Naive thymus-derived CD8-positive, alpha-beta T cell (primary cell): ENCODE measurements around the gene SLC29A2. TPM values are rescaled to one million over a fixed set of nuclear protein-coding genes. Genes with fewer than 3 reads are reported as not detected.

Experiments
- ATAC-seq, 2 donors: fragments of 150-1000 bp; cut with Tn5 transposase in 1 of 2; sonication (Bioruptor Pico), chemical (Tn5 transposase) in 1 of 2; 1 replicate in 1 of 2; 2 replicates in 1 of 2; pipeline ENCODE4 v1.10.0; 2021; ENCODE audit warnings: mild to moderate bottlenecking in 2 of 2, moderate library complexity in 2 of 2
- POLR2A ChIA-PET: fragments of 350-600 bp; sonication (Branson Sonifier 250); formaldehyde crosslinking; loops from one replicate; lab custom pipeline; 2021; ENCODE audit warnings: antibody characterized with exemption; lab: Charles Lee
- DNase-seq, 10 donors: peaks; one replicate each; pipeline versions ENCODE4 v3.0.0 to v3.0.0-alpha.2; 2020 to 2022
- H3K27ac Mint-ChIP-seq, 10 donors: one replicate each; pipeline ENCODE4 v1.8.0; 2020 to 2022; ENCODE audit warnings: mild to moderate bottlenecking in 10 of 10, mixed read lengths in 10 of 10, moderate library complexity in 4 of 10, inconsistent platforms in 1 of 10
- H3K27me3 Mint-ChIP-seq, 5 donors: one replicate each; pipeline ENCODE4 v1.8.0; 2021 to 2022; ENCODE audit warnings: mixed read lengths in 5 of 5
- H3K36me3 Mint-ChIP-seq, 3 donors: one replicate each; pipeline ENCODE4 v1.8.0; 2020 to 2022; ENCODE audit warnings: mixed read lengths in 3 of 3, mild to moderate bottlenecking in 2 of 3, inconsistent platforms in 1 of 3
- H3K4me1 Mint-ChIP-seq, 4 donors: one replicate each; pipeline ENCODE4 v1.8.0; 2021 to 2022; ENCODE audit warnings: mixed read lengths in 4 of 4
- H3K4me3 Mint-ChIP-seq, 10 donors: one replicate each; pipeline ENCODE4 v1.8.0; 2020 to 2022; ENCODE audit warnings: mild to moderate bottlenecking in 10 of 10, mixed read lengths in 10 of 10, moderate library complexity in 6 of 10, inconsistent platforms in 1 of 10
- H3K9me3 Mint-ChIP-seq, 9 donors: one replicate each; pipeline ENCODE4 v1.8.0; 2020 to 2022; ENCODE audit warnings: mixed read lengths in 9 of 9, mild to moderate bottlenecking in 3 of 9, inconsistent platforms in 1 of 9, moderate library complexity in 1 of 9
- polyA plus RNA-seq, 3 donors: library from polyadenylated mRNA; unstranded; fragments of 300-500 nt; fragmentation: Illumina TruSeq; gene quantifications; one replicate each; pipeline ENCODE4 v1.2.3, GENCODE V29; 2021
- total RNA-seq, 8 experiments: library from RNA in 2 of 8; stranded (reverse) in 2 of 8; gene quantifications; one replicate each; pipeline ENCODE4 v1.2.3 and lab custom pipeline; 2021 to 2026

SLC29A2 gene
- total and polyA plus RNA-seq, 5 experiments from 2014 or later: 1.4 to 13.9 (median 3.9) TPM

DNA sequence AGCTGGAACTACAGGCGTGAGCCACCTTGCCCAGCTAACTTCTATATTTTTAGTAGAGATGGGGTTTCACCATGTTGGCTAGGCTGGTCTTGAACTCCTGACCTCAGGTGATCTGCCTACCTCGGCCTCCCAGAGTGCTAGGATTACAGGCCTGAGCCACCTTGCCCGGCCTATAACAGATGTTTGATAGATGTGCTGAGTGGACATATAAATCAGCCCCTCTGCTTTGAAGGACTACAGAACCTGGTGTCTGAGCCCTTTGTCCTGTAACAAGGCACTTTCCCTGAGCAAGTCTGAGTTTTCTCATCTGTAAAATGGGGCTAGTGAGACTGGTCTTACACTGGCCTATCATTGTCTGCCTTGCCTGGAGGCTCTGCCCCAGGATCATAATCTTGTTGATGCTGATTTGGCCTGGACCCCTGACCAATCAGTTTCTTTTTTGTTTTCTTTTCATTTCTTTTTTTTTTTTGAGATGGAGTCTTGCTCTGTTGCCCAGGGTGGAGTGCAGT lies 42.3 kb downstream of the SLC29A2 start:
- Mint-ChIP-seq H3K27ac (peak overlapping the region in 9 of 10 donors; percentile 7 to 95 (median 88)), H3K4me3 (peak overlapping the region in 1 of 10 donors; percentile 78), H3K36me3 (no peaks in the 10 kb centered on the region), H3K9me3 (no peaks in the 10 kb centered on the region), H3K27me3 (no peaks in the 10 kb centered on the region), H3K4me1 (peaks cover 19 to 41% (median 40%) of the 10 kb centered on the region in 4 donors)
- POLR2A ChIA-PET: interaction anchor here (0.8 to 5.1 kb wide), 5 partner anchors 12 to 57 kb away, joined by 3 to 45 read pairs (median 9); partner anchors contain the start of genes BRMS1 and CD248
- ATAC-seq (no peak), DNase-seq (no peak)

- POLR2A ChIA-PET: interaction anchor here (0.9 to 5.1 kb wide), 3 partner anchors 12 to 17 kb away, joined by 4 to 45 read pairs (median 13); partner anchors contain the start of genes BRMS1 and CD248
These were observed 43.0 kb downstream of the SLC29A2 start for GRCh38 chr11:66328302-66329144.

GRCh38 chr11:66328031-66328301 lies 43.6 kb downstream of the SLC29A2 start:
- peaks cover 31 to 53% (median 50%) of the 10 kb centered on the region in 4 donors for H3K4me1 Mint-ChIP-seq
- no peaks in the 10 kb centered on the region for H3K27me3 Mint-ChIP-seq
- peak overlapping the region in 6 of 10 donors; percentile 20 to 88 (median 68) for H3K4me3 Mint-ChIP-seq
- H3K27ac Mint-ChIP-seq: peak overlapping the region; percentile 85 to 95 (median 91)
- no peaks in the 10 kb centered on the region for H3K9me3 Mint-ChIP-seq
- ATAC-seq: peak; percentile 41 to 60
- POLR2A ChIA-PET: interaction anchor here (5.1 kb wide), 1 partner anchor 16 kb away, joined by 45 read pairs; no protein-coding TSS in a partner anchor
- DNase-seq: peak in 3 of 10 donors; percentile 31 to 80 (median 41)
- H3K36me3 Mint-ChIP-seq: no peaks in the 10 kb centered on the region

More at GRCh38 chr11:66328302-66329144, 43.0 kb downstream of the SLC29A2 start:
- Mint-ChIP-seq H3K36me3 (no peaks in the 10 kb centered on the region), H3K9me3 (no peaks in the 10 kb centered on the region), H3K27me3 (no peaks in the 10 kb centered on the region), H3K27ac (peak overlapping the region; percentile 85 to 95 (median 91)), H3K4me1 (peaks cover 25 to 48% (median 44%) of the 10 kb centered on the region in 4 donors), H3K4me3 (peak overlapping the region; percentile 20 to 88 (median 70))
- ATAC-seq (peak; percentile 88 to 89), DNase-seq (peak; percentile 70 to 90 (median 80))

DNA sequence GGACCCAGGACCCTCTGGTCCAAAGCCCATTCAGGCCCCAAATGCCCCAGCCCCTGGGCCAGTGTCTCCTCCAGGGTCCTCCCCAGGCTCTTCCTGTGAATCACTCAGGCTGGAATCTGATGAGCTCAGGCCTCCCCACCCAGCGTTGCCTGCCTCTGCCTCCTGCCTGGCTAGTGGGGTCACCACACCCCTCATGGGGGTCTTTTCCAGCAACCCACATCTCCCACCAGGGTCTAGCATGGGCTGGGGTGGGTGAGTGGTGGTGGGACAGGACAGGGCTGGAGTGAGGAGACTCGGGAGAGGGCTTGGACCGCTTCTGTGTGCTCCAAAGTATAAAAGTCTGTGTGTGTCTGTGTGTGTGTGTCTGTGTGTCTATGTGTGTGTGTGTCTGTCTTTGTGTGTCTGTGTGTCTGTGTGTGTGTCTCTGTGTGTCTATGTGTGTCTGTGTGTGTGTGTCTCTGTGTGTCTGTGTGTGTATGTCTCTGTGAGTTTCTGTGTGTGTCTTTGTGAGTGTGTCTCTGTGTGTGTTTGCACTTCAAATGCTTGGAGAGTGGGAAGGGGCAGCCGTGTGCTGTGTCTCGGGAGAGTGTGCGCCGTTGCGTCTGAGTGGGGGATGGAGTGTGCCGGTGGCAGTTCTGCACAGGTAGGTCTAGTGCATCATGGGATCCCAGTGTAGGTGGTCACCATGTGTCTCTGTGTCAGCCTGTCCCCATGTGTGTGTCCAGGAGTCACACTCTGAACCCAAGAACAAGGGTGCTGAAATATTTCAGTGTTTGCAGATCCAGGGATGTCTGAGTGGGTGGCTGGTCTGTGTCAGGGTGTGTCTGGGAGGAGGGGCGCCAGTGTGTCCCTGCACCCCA lies 44.2 kb downstream of the SLC29A2 start:
- ATAC-seq (no peak), DNase-seq (no peak)
- no peaks in the 10 kb centered on the region for H3K27me3 Mint-ChIP-seq
- no peaks in the 10 kb centered on the region for H3K36me3 Mint-ChIP-seq
- peaks cover 33 to 59% (median 53%) of the 10 kb centered on the region in 4 donors for H3K4me1 Mint-ChIP-seq
- H3K27ac Mint-ChIP-seq: peak overlapping the region; percentile 85 to 95 (median 91)
- no peaks in the 10 kb centered on the region for H3K9me3 Mint-ChIP-seq
- POLR2A ChIA-PET: interaction anchor here (0.7 to 4.0 kb wide), 4 partner anchors 12 to 45 kb away, joined by 3 to 126 read pairs (median 4); partner anchors contain the start of genes CD248 and SLC29A2
- peak overlapping the region in 9 of 10 donors; percentile 20 to 88 (median 61) for H3K4me3 Mint-ChIP-seq

DNA sequence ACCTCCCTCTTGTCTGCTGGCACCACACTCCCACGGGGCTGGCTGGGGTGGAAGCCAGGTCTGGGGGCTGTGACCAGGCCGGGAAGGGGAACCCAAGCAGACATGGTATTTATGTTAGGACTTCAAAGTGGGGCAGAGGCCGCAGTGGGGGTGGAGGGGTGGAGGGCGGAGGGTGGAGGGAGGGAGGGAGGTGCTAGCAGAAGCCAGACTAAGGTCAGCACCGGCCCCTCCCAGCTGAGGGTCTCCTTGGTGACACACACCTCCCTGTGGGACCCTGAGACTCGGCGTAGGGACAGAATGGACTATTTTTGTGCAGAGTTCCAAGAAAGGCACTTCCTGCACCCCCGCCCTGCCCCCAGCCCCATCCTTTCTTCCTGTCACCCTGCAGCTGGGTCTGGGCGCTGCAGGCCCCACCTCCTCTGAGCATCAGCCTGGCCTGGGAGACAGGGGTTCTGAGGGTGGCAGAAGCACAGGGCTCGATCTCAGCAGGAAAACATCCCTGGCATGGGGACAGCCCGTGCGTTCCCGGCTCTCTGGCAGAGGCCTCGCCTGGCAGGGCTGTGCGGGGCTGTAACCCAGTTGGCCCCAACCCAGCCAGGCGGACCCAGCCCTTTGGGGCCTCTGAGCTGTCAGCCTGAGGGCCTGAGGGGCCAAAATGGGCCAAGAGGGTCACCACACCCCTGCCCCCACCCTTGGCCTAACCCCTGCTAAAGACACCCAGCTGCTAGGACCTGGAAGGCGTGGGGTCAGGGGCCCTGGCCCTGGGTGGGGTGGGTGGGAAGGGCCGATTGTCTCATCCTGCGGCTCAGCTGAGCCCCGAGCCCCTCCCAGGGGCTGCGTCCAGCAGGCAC lies 45.1 kb downstream of the SLC29A2 start:
- POLR2A ChIA-PET: interaction anchor here (0.6 to 4.0 kb wide), 7 partner anchors 9 to 68 kb away, joined by 3 to 126 read pairs (median 3); partner anchors contain the start of genes CD248 and SLC29A2
- DNase-seq (peak in 5 of 10 donors; percentile 41 to 75 (median 45)), ATAC-seq (peak; percentile 54 to 56)
- Mint-ChIP-seq H3K4me1 (peaks cover 36 to 68% (median 60%) of the 10 kb centered on the region in 4 donors), H3K27ac (peak overlapping the region; percentile 81 to 96 (median 91)), H3K36me3 (no peaks in the 10 kb centered on the region), H3K4me3 (peak overlapping the region in 8 of 10 donors; percentile 26 to 74 (median 65)), H3K9me3 (no peaks in the 10 kb centered on the region), H3K27me3 (no peaks in the 10 kb centered on the region)

DNA sequence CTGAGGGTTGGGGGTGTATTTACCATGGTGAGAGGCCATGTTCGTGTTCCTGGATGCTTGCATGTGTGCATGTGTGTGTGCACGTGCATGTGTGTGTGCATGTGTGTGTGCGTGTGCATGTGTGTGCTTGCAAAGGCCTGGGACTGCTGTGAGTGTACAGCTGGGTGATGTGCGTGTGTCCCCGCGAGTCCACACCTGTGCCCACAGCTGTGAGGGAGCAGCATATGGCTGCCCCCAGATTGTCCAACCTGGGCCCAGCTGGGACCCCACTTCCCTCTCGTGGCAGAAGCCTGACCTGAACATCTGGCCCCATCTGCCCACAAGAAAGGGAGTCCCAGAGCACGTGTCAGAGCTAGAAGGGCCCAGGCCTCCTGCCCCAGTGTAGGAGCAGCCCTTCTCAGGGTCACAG lies 46.3 kb downstream of the SLC29A2 start:
- Mint-ChIP-seq H3K27ac (peak overlapping the region; percentile 81 to 96 (median 91)), H3K9me3 (no peaks in the 10 kb centered on the region), H3K4me3 (peak overlapping the region in 3 of 10 donors; percentile 56 to 67 (median 63)), H3K27me3 (no peaks in the 10 kb centered on the region), H3K4me1 (peaks cover 36 to 73% (median 63%) of the 10 kb centered on the region in 4 donors), H3K36me3 (no peaks in the 10 kb centered on the region)
- POLR2A ChIA-PET: interaction anchor here (0.6 to 4.0 kb wide), 4 partner anchors 10 to 1205 kb away, joined by 3 to 126 read pairs (median 4); partner anchors contain the start of genes BRMS1 and CD248
- DNase-seq (no peak), ATAC-seq (no peak)

DNA sequence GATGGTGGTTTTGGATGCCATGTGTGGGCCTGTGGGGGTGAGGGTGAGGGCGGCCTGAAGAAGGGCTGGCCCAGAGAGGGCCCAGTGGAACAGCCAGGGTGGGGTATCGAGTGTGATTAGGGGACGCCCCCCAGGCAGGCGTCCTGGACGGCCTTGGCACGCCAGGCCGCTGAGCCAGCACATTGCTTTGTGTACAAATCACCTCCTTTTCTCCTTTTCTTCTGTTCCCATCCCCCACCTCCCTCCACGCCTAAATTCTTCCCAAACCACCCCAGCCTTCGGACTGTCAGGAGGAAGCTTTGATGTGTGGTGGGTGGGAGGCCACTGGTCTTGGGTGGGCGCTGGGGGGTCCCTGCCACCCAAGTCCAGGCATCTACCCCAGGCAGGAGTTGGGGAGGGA lies 46.9 kb downstream of the SLC29A2 start:
- Mint-ChIP-seq H3K36me3 (no peaks in the 10 kb centered on the region), H3K4me1 (peaks cover 36 to 78% (median 69%) of the 10 kb centered on the region in 4 donors), H3K9me3 (peaks cover 0 to 2% (median 0%) of the 10 kb centered on the region in 9 donors), H3K27ac (peak overlapping the region in 8 of 10 donors; percentile 42 to 93 (median 78)), H3K27me3 (no peaks in the 10 kb centered on the region), H3K4me3 (peak overlapping the region in 4 of 10 donors; percentile 1 to 37 (median 16))
- ATAC-seq (no peak), DNase-seq (no peak)
- POLR2A ChIA-PET: interaction anchor here (0.6 to 4.0 kb wide), 5 partner anchors 10 to 1205 kb away, joined by 3 to 126 read pairs (median 3); partner anchors contain the start of genes BRMS1 and CD248

- ATAC-seq (no peak), DNase-seq (no peak)
- Mint-ChIP-seq H3K9me3 (peaks cover 0 to 2% (median 0%) of the 10 kb centered on the region in 9 donors), H3K27ac (peak overlapping the region in 8 of 10 donors; percentile 57 to 92 (median 72)), H3K4me3 (peak overlapping the region in 2 of 10 donors; percentile 1 to 38), H3K27me3 (no peaks in the 10 kb centered on the region), H3K36me3 (no peaks in the 10 kb centered on the region), H3K4me1 (peaks cover 42 to 83% (median 75%) of the 10 kb centered on the region in 4 donors)
- POLR2A ChIA-PET: interaction anchor here (1.0 to 4.0 kb wide), 3 partner anchors 9 to 65 kb away, joined by 3 to 126 read pairs (median 5); partner anchors contain the start of genes BRMS1 and CD248
These were observed 47.9 kb downstream of the SLC29A2 start for GRCh38 chr11:66323684-66324083.

DNA sequence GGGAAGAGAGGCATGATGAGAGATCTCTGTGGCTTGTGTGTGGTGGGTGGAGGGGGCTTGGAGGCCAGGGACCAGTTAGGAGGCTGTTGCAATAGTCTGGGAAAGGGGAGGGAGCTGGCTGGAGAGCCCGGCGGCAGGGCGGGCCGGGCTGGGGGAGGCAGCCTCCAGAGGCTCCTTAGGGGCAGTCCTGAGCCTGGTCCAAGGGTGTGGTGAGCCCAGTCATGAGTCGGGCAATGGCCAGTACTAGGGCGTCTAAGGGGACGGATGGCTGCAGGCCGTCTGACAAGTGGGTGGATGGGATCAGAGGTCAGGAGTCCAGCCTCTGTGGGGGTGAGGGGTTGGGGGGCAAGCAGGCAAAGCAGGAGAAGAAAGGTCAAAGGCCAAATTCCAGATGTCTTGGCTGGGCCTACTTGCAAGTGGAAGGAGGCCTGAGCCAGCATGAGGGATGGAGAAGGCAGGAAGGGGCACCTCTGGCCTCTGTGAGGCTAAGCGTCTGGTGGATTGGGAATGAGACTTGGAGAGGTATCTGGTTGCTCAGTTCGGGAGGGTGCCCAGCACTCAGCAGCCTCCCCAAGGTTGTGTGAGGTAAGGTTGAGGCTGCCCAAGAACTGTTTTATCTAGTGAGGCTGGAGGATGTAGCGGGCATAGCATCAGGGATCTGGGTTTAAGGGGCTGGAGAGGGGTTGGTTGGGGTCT lies 48.7 kb downstream of the SLC29A2 start:
- H3K36me3 Mint-ChIP-seq: no peaks in the 10 kb centered on the region
- peak overlapping the region in 2 of 10 donors; percentile 9 to 10 for H3K4me3 Mint-ChIP-seq
- H3K4me1 Mint-ChIP-seq: peaks cover 44 to 83% (median 75%) of the 10 kb centered on the region in 4 donors
- peaks cover 0 to 6% (median 0%) of the 10 kb centered on the region in 9 donors for H3K9me3 Mint-ChIP-seq
- peak overlapping the region; percentile 89 to 98 (median 94) for H3K27ac Mint-ChIP-seq
- DNase-seq: no peak
- POLR2A ChIA-PET: interaction anchor here (1.0 to 2.0 kb wide), 3 partner anchors 10 to 23 kb away, joined by 3 to 48 read pairs (median 4); partner anchors contain the start of gene RIN1
- H3K27me3 Mint-ChIP-seq: no peaks in the 10 kb centered on the region
- ATAC-seq: no peak

DNA sequence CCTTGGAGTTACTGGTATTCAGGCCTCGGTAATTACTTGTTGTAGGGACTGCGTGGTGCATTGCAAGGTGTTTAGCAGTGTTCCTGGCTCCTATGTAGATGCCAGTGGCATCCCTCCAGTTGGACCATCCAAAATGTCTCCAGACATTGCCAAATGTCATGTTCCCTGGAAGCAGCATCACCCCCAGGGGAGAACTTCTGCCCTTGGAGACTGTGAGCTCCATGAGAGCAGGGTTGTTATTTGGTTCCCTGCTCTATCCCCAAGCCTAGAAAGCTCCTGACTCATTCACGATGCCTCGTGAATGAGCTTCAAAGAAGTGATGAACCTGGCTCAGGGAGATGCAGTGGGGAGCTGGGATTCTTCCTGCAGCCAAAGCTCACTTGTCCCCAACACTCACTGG lies 50.0 kb downstream of the SLC29A2 start:
- Mint-ChIP-seq H3K4me1 (peaks cover 36 to 78% (median 71%) of the 10 kb centered on the region in 4 donors), H3K27me3 (no peaks in the 10 kb centered on the region), H3K9me3 (peaks cover 0 to 6% (median 0%) of the 10 kb centered on the region in 9 donors), H3K4me3 (no peak overlapping the region), H3K27ac (peak overlapping the region in 7 of 10 donors; percentile 31 to 96 (median 92)), H3K36me3 (no peaks in the 10 kb centered on the region)
- POLR2A ChIA-PET: interaction anchor here (0.8 to 2.0 kb wide), 4 partner anchors 9 to 40 kb away, joined by 3 to 48 read pairs (median 4); no protein-coding TSS in a partner anchor
- no peak for ATAC-seq
- no peak for DNase-seq
